PFSK-1 (cell line): Measurements from ENCODE around the gene TSPAN18.

ENCODE experiments used
- POLR2AphosphoS5 ChIP-seq: IDR thresholded peaks from 2 replicates; pipeline ENCODE4 v1.6.1; 2012; ENCODE audit warnings: low read depth, mild to moderate bottlenecking, control low read depth, low read length, moderate library complexity
- SIN3A ChIP-seq: IDR thresholded peaks from 2 replicates; pipeline ENCODE4 v1.6.1; 2012; ENCODE audit warnings: mild to moderate bottlenecking, low read length, moderate library complexity, borderline replicate concordance; ENCODE audit not compliant: insufficient read depth
- TF ChIP-seq, protein P1 (sequence below), 2 experiments: IDR thresholded peaks; 2 replicates each; pipeline versions ENCODE4 v1.6.1 to v1.8.0; 2011 to 2012; ENCODE audit warnings: low read depth in 2 of 2, low read length in 2 of 2, control low read depth in 1 of 2, inconsistent platforms in 1 of 2, mild to moderate bottlenecking in 1 of 2, moderate library complexity in 1 of 2; ENCODE audit not compliant: insufficient read depth in 1 of 2

DNA sequence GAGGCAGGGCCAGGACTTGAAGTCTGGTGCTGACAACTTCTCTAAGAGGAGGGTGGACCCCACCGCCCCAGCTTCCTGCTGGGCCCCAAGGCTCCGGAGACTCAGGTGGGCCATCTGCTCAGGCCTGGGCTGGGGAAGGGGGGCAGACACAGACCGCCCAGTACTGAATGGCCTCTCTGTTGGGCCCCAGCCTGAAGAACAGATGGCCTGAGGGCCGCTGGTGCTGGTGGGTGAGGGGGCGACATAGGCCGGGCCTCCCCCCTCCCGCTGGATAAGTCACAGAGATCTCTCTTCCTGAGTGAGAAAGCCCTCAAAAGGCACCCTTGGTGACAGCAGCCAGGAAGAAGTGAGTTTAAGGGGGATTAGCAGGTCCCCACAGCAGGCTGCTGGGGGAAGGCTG, 236.4 kb downstream of the TSPAN18 start:
- TF ChIP-seq, protein P1, sequence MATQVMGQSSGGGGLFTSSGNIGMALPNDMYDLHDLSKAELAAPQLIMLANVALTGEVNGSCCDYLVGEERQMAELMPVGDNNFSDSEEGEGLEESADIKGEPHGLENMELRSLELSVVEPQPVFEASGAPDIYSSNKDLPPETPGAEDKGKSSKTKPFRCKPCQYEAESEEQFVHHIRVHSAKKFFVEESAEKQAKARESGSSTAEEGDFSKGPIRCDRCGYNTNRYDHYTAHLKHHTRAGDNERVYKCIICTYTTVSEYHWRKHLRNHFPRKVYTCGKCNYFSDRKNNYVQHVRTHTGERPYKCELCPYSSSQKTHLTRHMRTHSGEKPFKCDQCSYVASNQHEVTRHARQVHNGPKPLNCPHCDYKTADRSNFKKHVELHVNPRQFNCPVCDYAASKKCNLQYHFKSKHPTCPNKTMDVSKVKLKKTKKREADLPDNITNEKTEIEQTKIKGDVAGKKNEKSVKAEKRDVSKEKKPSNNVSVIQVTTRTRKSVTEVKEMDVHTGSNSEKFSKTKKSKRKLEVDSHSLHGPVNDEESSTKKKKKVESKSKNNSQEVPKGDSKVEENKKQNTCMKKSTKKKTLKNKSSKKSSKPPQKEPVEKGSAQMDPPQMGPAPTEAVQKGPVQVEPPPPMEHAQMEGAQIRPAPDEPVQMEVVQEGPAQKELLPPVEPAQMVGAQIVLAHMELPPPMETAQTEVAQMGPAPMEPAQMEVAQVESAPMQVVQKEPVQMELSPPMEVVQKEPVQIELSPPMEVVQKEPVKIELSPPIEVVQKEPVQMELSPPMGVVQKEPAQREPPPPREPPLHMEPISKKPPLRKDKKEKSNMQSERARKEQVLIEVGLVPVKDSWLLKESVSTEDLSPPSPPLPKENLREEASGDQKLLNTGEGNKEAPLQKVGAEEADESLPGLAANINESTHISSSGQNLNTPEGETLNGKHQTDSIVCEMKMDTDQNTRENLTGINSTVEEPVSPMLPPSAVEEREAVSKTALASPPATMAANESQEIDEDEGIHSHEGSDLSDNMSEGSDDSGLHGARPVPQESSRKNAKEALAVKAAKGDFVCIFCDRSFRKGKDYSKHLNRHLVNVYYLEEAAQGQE (IDR thresholded peaks at IDR 0.05; ENCODE audit: insufficient read depth in 1 of 2, low read depth in 2 of 2, low read length in 2 of 2) = no peak
- TF ChIP-seq POLR2AphosphoS5 (no peak), SIN3A (no peak)
